HG02981 (cell line): Measurements from ENCODE around the gene SMARCA5.

Experiments used
- ATAC-seq: cut with Tn5 transposase; IDR thresholded peaks from one replicate; pipeline ENCODE4 v1.9.1; 2021; ENCODE audit warnings: mild to moderate bottlenecking, moderate library complexity; ENCODE audit not compliant: unreplicated experiment

The SMARCA5 gene

GRCh38 chr4:143531380-143531779, 17.9 kb downstream of the SMARCA5 start:
- no peak for ATAC-seq

GRCh38 chr4:143531788-143532491, 18.4 kb downstream of the SMARCA5 start:
- no peak for ATAC-seq

- no peak for ATAC-seq
These were observed 25.6 kb downstream of the SMARCA5 start for GRCh38 chr4:143538979-143539669.

GRCh38 chr4:143539670-143540023, 26.1 kb downstream of the SMARCA5 start:
- ATAC-seq: no peak

- no peak for ATAC-seq
These were observed 36.4 kb downstream of the SMARCA5 start for GRCh38 chr4:143549928-143550327.

- ATAC-seq: peak; percentile 60
These were observed 41.5 kb downstream of the SMARCA5 start for GRCh38 chr4:143554728-143555597.

GRCh38 chr4:143555676-143556075, 42.2 kb downstream of the SMARCA5 start:
- ATAC-seq: no peak

GRCh38 chr4:143558286-143558685, 44.8 kb downstream of the SMARCA5 start:
- ATAC-seq: no peak

GRCh38 chr4:143558823-143559756, 45.6 kb downstream of the SMARCA5 start:
- ATAC-seq: peak; percentile 78

- no peak for ATAC-seq
These were observed 46.2 kb downstream of the SMARCA5 start for GRCh38 chr4:143559757-143560147.

GRCh38 chr4:143564472-143564871, 51.0 kb downstream of the SMARCA5 start:
- no peak for ATAC-seq

GRCh38 chr4:143575331-143575730, 61.8 kb downstream of the SMARCA5 start:
- no peak for ATAC-seq

GRCh38 chr4:143581331-143581946, 67.9 kb downstream of the SMARCA5 start:
- ATAC-seq: no peak

- no peak for ATAC-seq
These were observed 72.0 kb downstream of the SMARCA5 start for GRCh38 chr4:143585548-143585947.

- no peak for ATAC-seq
These were observed 72.6 kb downstream of the SMARCA5 start for GRCh38 chr4:143586080-143586479.

- ATAC-seq: no peak
These were observed 74.2 kb downstream of the SMARCA5 start for GRCh38 chr4:143587703-143588102.

GRCh38 chr4:143597276-143597675, 83.8 kb downstream of the SMARCA5 start:
- no peak for ATAC-seq

- no peak for ATAC-seq
These were observed 85.3 kb downstream of the SMARCA5 start for GRCh38 chr4:143598816-143599215.

- ATAC-seq: no peak
These were observed 86.3 kb downstream of the SMARCA5 start for GRCh38 chr4:143599827-143600226.

- ATAC-seq: no peak
These were observed 93.0 kb downstream of the SMARCA5 start for GRCh38 chr4:143606480-143606879.
